Endothelial cell of umbilical vein (primary cell): ENCODE results near the gene ZNF219. TPM values are rescaled to one million over a fixed set of nuclear protein-coding genes. Genes with fewer than 3 reads are reported as not detected.

Experiments used
- BruUV-seq: library from RNA; stranded (reverse); fragments of 400-500 nt; replicated peaks from 2 replicates; lab custom pipeline; 2021; lab: Mats Ljungman, UMichigan
- CTCF ChIA-PET: fragments of 300-600, 350-600 bp; sonication (Branson Sonifier 250); formaldehyde crosslinking; loops from one replicate; lab custom pipeline; 2021; ENCODE audit warnings: antibody characterized with exemption, inconsistent platforms; lab: Charles Lee
- POLR2A ChIA-PET: fragments of 300-600, 350-600 bp; sonication (Branson Sonifier 250); formaldehyde crosslinking; loops from one replicate; lab custom pipeline; 2021; ENCODE audit warnings: antibody characterized with exemption, inconsistent platforms; lab: Charles Lee
- DNase-seq: peaks from one replicate; pipeline ENCODE4 v3.0.0-alpha.2; 2011; ENCODE audit warnings: low read depth, low spot score
- FAIRE-seq: peaks from 2 replicates; lab custom pipeline; 2011; peaks lifted over from hg19 to GRCh38; lab: Jason Lieb, UNC
- H2AFZ ChIP-seq: 2 replicates; pipeline ENCODE4 v1.6.0; 2012; ENCODE audit warnings: low read depth, low read length, control low read depth, inconsistent platforms
- H3K27ac ChIP-seq: 2 replicates; pipeline ENCODE4 v1.5.1; 2011; ENCODE audit warnings: low read depth, mild to moderate bottlenecking, control low read depth, low read length, moderate library complexity; ENCODE audit not compliant: insufficient read depth
- H3K27me3 ChIP-seq, 2 experiments: 2 replicates each; pipeline versions ENCODE4 v1.6.0 to v1.6.1; 2011; ENCODE audit warnings: low read length in 2 of 2, mixed read lengths in 1 of 2; ENCODE audit not compliant: control insufficient read depth in 2 of 2, insufficient read depth in 2 of 2
- H3K36me3 ChIP-seq, 2 experiments: 2 replicates in 1 of 2; 3 replicates in 1 of 2; pipeline ENCODE4 v1.5.1; 2011; ENCODE audit warnings: low read length in 2 of 2, mild to moderate bottlenecking in 1 of 2, moderate library complexity in 1 of 2; ENCODE audit not compliant: control insufficient read depth in 2 of 2, insufficient read depth in 2 of 2; ENCODE audit errors: extremely low read depth in 1 of 2
- H3K4me1 ChIP-seq: 3 replicates; pipeline ENCODE4 v1.5.1; 2011; ENCODE audit warnings: mild to moderate bottlenecking, low read length; ENCODE audit not compliant: control insufficient read depth, insufficient read depth; ENCODE audit errors: extremely low read depth
- H3K4me2 ChIP-seq: 2 replicates; pipeline ENCODE4 v1.6.1; 2011; ENCODE audit warnings: low read length, control low read depth, mixed read lengths; ENCODE audit not compliant: insufficient read depth
- H3K4me3 ChIP-seq, 3 experiments: fragments of 200-600 bp in 1 of 3; sonication (generic), shearing (Covaris generic) in 1 of 3; replicated peaks in 1 of 3; 2 replicates each; pipeline ENCODE4 v1.5.1; 2011 to 2016; ENCODE audit warnings: control low read depth in 3 of 3, low read length in 3 of 3, mild to moderate bottlenecking in 2 of 3, inconsistent platforms in 1 of 3, low read depth in 1 of 3, moderate library complexity in 1 of 3; ENCODE audit not compliant: insufficient read depth in 1 of 3
- H3K79me2 ChIP-seq: 2 replicates; pipeline ENCODE4 v1.6.0; 2012; ENCODE audit warnings: low read length, inconsistent platforms; ENCODE audit not compliant: control insufficient read depth, insufficient read depth
- H3K9ac ChIP-seq: replicated peaks from 2 replicates; pipeline ENCODE3; 2011; ENCODE audit warnings: low read length, control low read depth; ENCODE audit not compliant: insufficient read depth; ENCODE audit errors: extremely low read depth
- H3K9me1 ChIP-seq: replicated peaks from 3 replicates; pipeline ENCODE4 v1.6.0; 2011; ENCODE audit warnings: mild to moderate bottlenecking, low read length; ENCODE audit not compliant: control insufficient read depth, insufficient read depth; ENCODE audit errors: extremely low read depth
- H3K9me3 ChIP-seq: replicated peaks from 2 replicates; pipeline ENCODE4 v1.5.1; 2012; ENCODE audit warnings: low read length, inconsistent platforms; ENCODE audit not compliant: control insufficient read depth, insufficient read depth
- H4K20me1 ChIP-seq: replicated peaks from 2 replicates; pipeline ENCODE3; 2011; ENCODE audit warnings: mild to moderate bottlenecking, low read length; ENCODE audit not compliant: control insufficient read depth, insufficient read depth; ENCODE audit errors: extremely low read depth
- CTCF ChIP-seq, 2 donors: IDR thresholded peaks; 1 replicate in 1 of 2; 2 replicates in 1 of 2; pipeline ENCODE4 v1.5.1; 2011; ENCODE audit warnings: low read length in 2 of 2, mild to moderate bottlenecking in 2 of 2, moderate library complexity in 2 of 2, control low read depth in 1 of 2, inconsistent platforms in 1 of 2, low read depth in 1 of 2; ENCODE audit not compliant: insufficient read depth in 1 of 2; ENCODE audit errors: extremely low read depth in 1 of 2
- EZH2 ChIP-seq: IDR thresholded peaks from 2 replicates; pipeline ENCODE4 v1.6.1; 2012; ENCODE audit warnings: borderline replicate concordance, low read depth, mild to moderate bottlenecking, moderate library complexity, low read length, inconsistent platforms; ENCODE audit not compliant: severe bottlenecking
- FOS ChIP-seq: IDR thresholded peaks from 2 replicates; pipeline ENCODE4 v1.6.1; 2011; ENCODE audit warnings: mild to moderate bottlenecking, low read length, moderate library complexity, borderline replicate concordance; ENCODE audit not compliant: insufficient read depth
- GATA2 ChIP-seq: IDR thresholded peaks from 2 replicates; pipeline ENCODE4 v1.7.0; 2011; ENCODE audit warnings: low read depth, mild to moderate bottlenecking, moderate library complexity, mixed read lengths, low read length; ENCODE audit not compliant: insufficient read length, insufficient read depth
- JUN ChIP-seq: IDR thresholded peaks from 2 replicates; pipeline ENCODE4 v1.6.1; 2011; ENCODE audit warnings: borderline replicate concordance, low read depth; ENCODE audit not compliant: insufficient read length, insufficient read depth
- MAX ChIP-seq: IDR thresholded peaks from 2 replicates; pipeline ENCODE4 v1.6.1; 2011; ENCODE audit not compliant: insufficient read depth, insufficient read length
- MYC ChIP-seq: IDR thresholded peaks from one replicate; pipeline ENCODE4 v1.6.1; 2011; ENCODE audit warnings: mild to moderate bottlenecking, low read depth, low read length
- POLR2A ChIP-seq: IDR thresholded peaks from 2 replicates; pipeline ENCODE4 v1.6.1; 2012; ENCODE audit warnings: low read depth, mild to moderate bottlenecking, control low read depth, low read length
- POLR2AphosphoS5 ChIP-seq: IDR thresholded peaks from 2 replicates; pipeline ENCODE4 v1.6.1; 2012; ENCODE audit warnings: low read depth, mild to moderate bottlenecking, control low read depth, low read length, moderate library complexity; ENCODE audit not compliant: insufficient read depth
- dilution Hi-C: fragments of 300-500 bp; cut with MboI; formaldehyde crosslinking; loops from one replicate; pipeline ENCODE4 v1.15.0; 2019; ENCODE audit warnings: low sequenced_read_pairs; ENCODE audit not compliant: extremely low pct_ligation_motif_present
- intact Hi-C: fragments of 100-400 bp; cut with micrococcal nuclease; formaldehyde crosslinking; loops from one replicate; pipeline ENCODE4 v1.10.0; 2022
- polyA plus RNA-seq, 4 experiments: library from polyadenylated mRNA; depleted of rRNA in 3 of 4; stranded (reverse) in 3 of 4; unstranded in 1 of 4; fragments of >200 nt; gene quantifications; 2 replicates each; pipeline versions ENCODE4 v1.2.1 to v1.2.3, GENCODE V29; 2011 to 2012; ENCODE audit warnings: missing spikeins in 1 of 4
- total RNA-seq: library from RNA; stranded (reverse); gene quantifications from 2 replicates; pipeline ENCODE4 v1.2.3, GENCODE V29; 2021

Gene ZNF219
- total and polyA plus RNA-seq, 2 donors (not counting 3 experiments of a cell fraction or from before 2014, with no cell fraction given) = 13.2 to 15.2 TPM

- Histone ChIP-seq H3K4me1 (no peaks in the 10 kb centered on the region), H3K9me1 (no peaks in the 10 kb centered on the region), H3K4me3 (no peak overlapping the region), H4K20me1 (no peaks in the 10 kb centered on the region), H3K4me2 (no peak overlapping the region), H2AFZ (no peak overlapping the region), H3K9me3 (no peaks in the 10 kb centered on the region), H3K27ac (no peak overlapping the region), H3K36me3 (no peaks in the 10 kb centered on the region), H3K79me2 (no peaks in the 10 kb centered on the region), H3K27me3 (peaks cover 15 to 26% of the 10 kb centered on the region in 2 experiments), H3K9ac (no peak overlapping the region)
- dilution Hi-C loops (no loop called here), intact Hi-C loops (no loop called here)
- BruUV-seq = no TSS peak
- FAIRE-seq (no peak), DNase-seq (no peak)
- no peak for TF ChIP-seq CTCF (IDR thresholded peaks at IDR 0.05; ENCODE audit: extremely low read depth in 1 of 2, insufficient read depth in 1 of 2, low read depth in 1 of 2, low read length in 2 of 2)
- TF ChIP-seq MYC = no peak
- TF ChIP-seq POLR2A = no peak
- no peak for TF ChIP-seq EZH2
- no peak for TF ChIP-seq FOS
- TF ChIP-seq POLR2AphosphoS5 = no peak
- TF ChIP-seq JUN = no peak
- no peak for TF ChIP-seq MAX
- TF ChIP-seq GATA2 = no peak
- POLR2A ChIA-PET = interaction anchor here (0.6 kb wide), 1 partner anchor 156 kb away, joined by 3 read pairs; no protein-coding TSS in a partner anchor
- CTCF ChIA-PET = interaction anchor here (1.1 to 1.5 kb wide), 3 partner anchors 10 to 47 kb away, joined by 3 to 4 read pairs (median 3); no protein-coding TSS in a partner anchor
These were observed 37.1 kb downstream of the ZNF219 start for GRCh38 chr14:21061347-21061668.
